GM13977 (cell line): ENCODE results near the gene GRK5.
"Not testable (repeated sequence)": the region's sequence is repeated elsewhere in the genome, so short reads cannot be mapped to it uniquely, and the experiment has no call there.

Experiments used
- DNase-seq: peaks from one replicate; pipeline ENCODE4 v3.0.0; 2012; ENCODE audit warnings: low spot score
- in situ Hi-C: fragments of 300-500 bp; cut with MboI; formaldehyde crosslinking; loops from one replicate; pipeline ENCODE4 v1.12.0; 2022; ENCODE audit warnings: low sequenced_read_pairs, low pct_unique_long_range_greater_than_20kb, mixed read lengths, inconsistent platforms; ENCODE audit not compliant: unreplicated experiment
- TF ChIP-seq, protein P1 (sequence below): IDR thresholded peaks from 2 replicates; pipeline ENCODE4 v1.5.1; 2012; ENCODE audit warnings: mild to moderate bottlenecking, control low read depth; ENCODE audit not compliant: insufficient read depth; ENCODE audit errors: extremely low read depth, missing control alignments

GRK5 gene

DNA sequence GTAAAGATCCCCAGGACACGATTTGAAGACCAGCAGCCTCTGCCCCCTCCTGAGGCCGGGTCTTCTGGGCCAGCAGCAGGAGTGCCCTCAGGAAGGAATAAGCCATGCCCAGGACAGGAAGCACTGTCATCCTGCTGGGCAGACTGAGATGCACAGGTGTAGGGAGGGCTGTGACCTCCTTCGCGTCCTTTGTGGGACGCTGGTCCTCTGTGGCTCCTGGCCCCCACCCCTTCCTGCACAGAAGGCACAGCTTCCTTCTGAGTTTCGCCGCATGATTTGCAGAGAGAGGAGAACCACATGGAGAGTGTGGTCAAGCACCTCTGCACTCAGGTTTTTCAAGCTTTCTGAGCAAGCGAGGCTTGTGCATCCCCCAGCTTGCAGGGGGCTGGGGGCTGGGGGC lies 222.4 kb downstream of the GRK5 start:
- no peak for DNase-seq
- TF ChIP-seq, protein P1, sequence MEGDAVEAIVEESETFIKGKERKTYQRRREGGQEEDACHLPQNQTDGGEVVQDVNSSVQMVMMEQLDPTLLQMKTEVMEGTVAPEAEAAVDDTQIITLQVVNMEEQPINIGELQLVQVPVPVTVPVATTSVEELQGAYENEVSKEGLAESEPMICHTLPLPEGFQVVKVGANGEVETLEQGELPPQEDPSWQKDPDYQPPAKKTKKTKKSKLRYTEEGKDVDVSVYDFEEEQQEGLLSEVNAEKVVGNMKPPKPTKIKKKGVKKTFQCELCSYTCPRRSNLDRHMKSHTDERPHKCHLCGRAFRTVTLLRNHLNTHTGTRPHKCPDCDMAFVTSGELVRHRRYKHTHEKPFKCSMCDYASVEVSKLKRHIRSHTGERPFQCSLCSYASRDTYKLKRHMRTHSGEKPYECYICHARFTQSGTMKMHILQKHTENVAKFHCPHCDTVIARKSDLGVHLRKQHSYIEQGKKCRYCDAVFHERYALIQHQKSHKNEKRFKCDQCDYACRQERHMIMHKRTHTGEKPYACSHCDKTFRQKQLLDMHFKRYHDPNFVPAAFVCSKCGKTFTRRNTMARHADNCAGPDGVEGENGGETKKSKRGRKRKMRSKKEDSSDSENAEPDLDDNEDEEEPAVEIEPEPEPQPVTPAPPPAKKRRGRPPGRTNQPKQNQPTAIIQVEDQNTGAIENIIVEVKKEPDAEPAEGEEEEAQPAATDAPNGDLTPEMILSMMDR, result no peak
- in situ Hi-C loops, result no loop called here

DNA sequence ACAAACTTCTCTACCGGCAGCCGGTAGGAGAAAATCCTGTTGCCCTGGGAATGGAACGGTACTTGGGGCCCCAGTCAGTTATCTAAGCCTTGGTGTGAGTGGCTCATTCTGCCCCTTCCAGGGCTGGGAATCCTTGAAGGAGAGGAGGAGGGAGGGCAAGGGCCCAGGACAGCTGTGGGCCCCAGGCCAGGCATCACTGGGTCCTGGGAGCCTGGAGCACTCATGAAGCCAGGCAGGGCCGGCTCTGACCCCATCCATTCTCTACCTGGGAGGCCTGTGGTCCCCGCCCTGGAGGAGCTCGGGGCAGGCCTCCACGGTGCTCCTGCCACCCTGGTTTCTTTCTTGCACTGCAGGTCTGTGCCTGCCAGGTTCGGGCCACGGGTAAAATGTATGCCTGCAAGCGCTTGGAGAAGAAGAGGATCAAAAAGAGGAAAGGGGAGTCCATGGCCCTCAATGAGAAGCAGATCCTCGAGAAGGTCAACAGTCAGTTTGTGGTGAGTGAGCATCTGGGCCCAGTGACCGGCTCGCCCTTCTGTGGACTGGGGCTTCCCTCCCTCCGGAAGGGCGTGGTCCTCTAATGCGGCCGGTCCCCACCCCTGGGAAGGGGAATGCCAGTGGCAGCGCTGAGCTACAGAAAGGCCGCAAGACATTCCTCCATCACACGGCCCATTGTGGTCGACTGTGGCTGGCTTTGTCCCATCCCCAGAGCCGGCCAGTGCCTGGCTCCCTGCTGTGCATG lies 223.8 kb downstream of the GRK5 start:
- TF ChIP-seq, protein P1, result no peak
- in situ Hi-C loops, result no loop called here
- no peak for DNase-seq

DNA sequence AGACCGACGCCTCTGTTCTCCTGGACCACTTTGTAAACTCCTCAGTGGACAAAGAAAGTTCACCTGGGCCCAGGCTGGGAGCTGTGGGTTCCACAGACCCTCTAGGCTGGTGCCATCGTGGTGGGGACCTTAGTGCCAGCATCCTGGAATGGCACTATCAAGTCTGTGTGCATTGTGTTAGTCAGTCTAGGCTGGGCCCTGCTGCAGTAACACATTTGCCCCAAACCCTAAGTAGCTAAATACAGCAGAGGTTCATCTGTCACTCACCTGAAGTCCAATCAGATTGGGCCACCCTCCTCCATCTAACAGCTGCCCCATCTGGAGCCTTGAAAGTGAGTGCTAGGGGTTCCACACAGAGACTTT lies 224.4 kb downstream of the GRK5 start:
- TF ChIP-seq, protein P1, result no peak
- in situ Hi-C loops, result no loop called here
- DNase-seq, result no peak

DNA sequence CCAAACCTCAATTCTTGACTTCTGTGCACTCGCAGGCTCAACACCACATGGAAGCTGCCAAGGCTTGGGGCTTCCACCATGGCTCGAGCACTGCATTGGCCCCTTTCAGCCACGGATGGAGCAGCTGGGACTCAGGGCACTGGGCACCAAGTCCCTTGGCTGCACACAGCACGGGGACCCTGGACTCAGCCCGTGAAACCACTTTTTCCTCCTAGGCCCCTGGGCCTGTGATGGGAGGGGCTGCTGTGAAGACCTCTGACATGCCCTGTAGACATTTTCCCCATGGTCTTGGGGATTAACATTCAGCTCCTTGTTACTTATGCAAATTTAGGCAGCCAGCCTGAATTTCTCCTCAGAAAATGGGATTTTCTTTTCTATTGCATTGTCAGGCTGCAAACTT lies 227.6 kb downstream of the GRK5 start:
- DNase-seq, in situ Hi-C loops: not testable (repeated sequence)

DNA sequence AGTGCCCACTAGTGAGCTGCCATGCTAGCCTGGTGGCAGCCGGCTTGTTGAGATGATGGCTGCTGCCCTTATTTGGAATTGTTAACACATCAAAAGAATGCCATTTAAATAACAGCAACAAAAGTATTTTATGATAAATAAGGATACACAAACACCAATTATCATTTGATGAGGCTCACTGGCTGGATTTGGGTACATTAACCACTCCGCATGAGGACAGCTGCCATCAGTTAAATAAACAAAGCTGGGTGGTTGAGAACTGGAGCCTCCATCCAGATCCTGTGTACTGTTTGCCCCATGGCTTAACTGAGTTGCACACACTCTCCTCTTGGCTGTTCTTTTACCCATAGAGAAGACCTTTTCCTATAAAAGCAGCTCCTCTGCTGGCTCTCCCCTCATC lies 231.3 kb downstream of the GRK5 start:
- in situ Hi-C loops, result no loop called here
- DNase-seq, result no peak
- TF ChIP-seq, protein P1, result no peak

DNA sequence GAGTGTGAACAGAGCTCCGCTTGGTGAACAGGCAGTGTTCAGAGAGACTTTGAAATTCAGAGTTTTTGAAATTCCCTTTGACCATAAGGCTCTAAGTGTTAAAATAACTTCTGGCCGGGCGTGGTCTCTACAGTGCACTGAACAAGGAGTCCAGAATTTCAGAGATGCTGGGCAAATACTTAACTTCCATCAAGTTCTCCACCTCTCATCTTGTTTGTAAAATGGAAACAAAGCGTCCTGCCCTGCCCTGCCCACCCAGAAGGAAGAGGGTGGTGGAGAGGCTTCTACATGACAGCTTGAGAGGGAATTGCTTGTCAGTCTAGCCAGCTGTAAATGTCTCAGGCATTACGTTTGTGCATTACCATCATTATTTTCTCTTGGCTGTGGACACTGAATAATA lies 232.6 kb downstream of the GRK5 start:
- TF ChIP-seq, protein P1, result no peak
- no peak for DNase-seq
- in situ Hi-C loops, result no loop called here

DNA sequence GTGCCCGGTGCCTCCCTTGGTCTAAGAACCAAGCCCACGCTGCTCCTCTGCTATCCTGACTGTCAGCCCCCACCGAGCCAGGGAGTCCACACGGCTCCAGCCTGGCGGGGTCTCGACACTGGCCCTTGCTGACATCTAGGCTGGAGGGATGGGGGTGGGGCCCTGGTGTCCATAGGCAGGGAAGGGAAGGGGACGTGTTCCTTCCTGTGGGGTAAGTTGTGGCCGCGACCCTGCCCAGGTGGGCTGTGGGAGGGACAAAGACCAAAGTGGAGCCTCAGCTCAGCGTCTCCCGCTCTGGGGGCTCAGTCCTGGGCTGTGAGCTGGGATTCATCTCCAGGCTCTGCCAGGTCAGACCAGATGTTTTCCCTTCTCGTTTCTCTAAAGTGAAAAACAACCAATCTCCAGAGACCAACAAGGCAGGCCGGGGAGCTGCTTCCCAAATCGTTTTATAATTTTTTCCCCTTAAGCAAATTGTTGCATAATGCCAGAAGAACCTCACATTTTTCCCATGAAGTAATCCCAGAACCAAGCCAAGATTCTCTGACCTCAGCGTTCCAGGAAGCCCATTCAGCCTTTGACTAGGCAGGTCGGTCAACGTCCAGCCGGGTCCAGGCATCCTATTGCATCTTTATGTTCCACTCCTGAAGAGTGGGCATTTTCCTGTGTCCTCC lies 233.9 kb downstream of the GRK5 start:
- in situ Hi-C loops, result no loop called here
- DNase-seq, result no peak
- TF ChIP-seq, protein P1, result no peak
